ENCODE measurements around the gene CCDC33.

- TF ChIP-seq CTCF (IDR thresholded peaks at IDR 0.05; ENCODE audit: extremely low read depth in 1 of 2, insufficient read depth in 1 of 2, low read depth in 1 of 2, low read length in 2 of 2), result no peak
- TF ChIP-seq POLR2AphosphoS5 (IDR thresholded peaks at IDR 0.05; ENCODE audit: insufficient read depth, low read depth, low read length), result no peak
- no peak for TF ChIP-seq MYC (IDR thresholded peaks at IDR 0.05; ENCODE audit: low read depth, low read length)
- no peak for TF ChIP-seq EZH2 (IDR thresholded peaks at IDR 0.05; ENCODE audit: borderline replicate concordance, low read depth, low read length, severe bottlenecking)
- no peak for TF ChIP-seq FOS (IDR thresholded peaks at IDR 0.05; ENCODE audit: borderline replicate concordance, insufficient read depth, low read length)
- TF ChIP-seq POLR2A (IDR thresholded peaks at IDR 0.05; ENCODE audit: low read depth, low read length), result no peak
- no peak for TF ChIP-seq GATA2 (IDR thresholded peaks at IDR 0.05; ENCODE audit: insufficient read depth, insufficient read length, low read depth, low read length)
These were observed 54.5 kb downstream of the CCDC33 start for GRCh38 chr15:74290645-74291044.

Data from endothelial cell of umbilical vein (primary cell).